K562 (cell line): ENCODE measurements around the gene KCNG1. TPM values are rescaled to one million over a fixed set of nuclear protein-coding genes. Genes with fewer than 3 reads are reported as not detected.

Experiments used
- ATAC-seq: fragments of 200-7000 bp; cut with Tn5 transposase; 3 replicates; pipeline ENCODE4 v1.9.1; 2020; ENCODE audit warnings: moderate library complexity
- BruUV-seq: library from RNA; stranded (reverse); fragments of 400-500 nt; replicated peaks from 2 replicates; lab custom pipeline; 2021; lab: Mats Ljungman, UMichigan
- CTCF ChIA-PET: fragments of 300-600 bp; formaldehyde crosslinking; extraction: SDS; loops from one replicate; lab custom pipeline; 2021; ENCODE audit warnings: low intra/inter-chr PET ratio; lab: Yijun Ruan, JAX
- POLR2A ChIA-PET: fragments of 300-600, 350-650 bp; sonication (Branson Sonifier 250); formaldehyde crosslinking; extraction: SDS; loops from one replicate; lab custom pipeline; 2021; ENCODE audit warnings: antibody characterized with exemption, inconsistent platforms; lab: Yijun Ruan, JAX
- DNase-seq, 4 experiments: peaks; one replicate each; pipeline versions ENCODE4 v3.0.0 to v3.0.0-alpha.2; 2011 to 2018; ENCODE audit warnings: low spot score in 3 of 4, mixed read lengths in 3 of 4; ENCODE audit errors: extremely low read depth in 1 of 4
- FAIRE-seq: peaks from 2 replicates; lab custom pipeline; 2011; peaks lifted over from hg19 to GRCh38; lab: Jason Lieb, UNC
- H2AFZ ChIP-seq: 2 replicates; pipeline ENCODE4 v1.6.0; 2011; ENCODE audit warnings: low read depth, low read length, control low read depth, inconsistent platforms
- H3K27ac ChIP-seq: fragments of 200-600 bp; 3 replicates; pipeline ENCODE4 v1.8.0; 2011; ENCODE audit warnings: low read depth, mild to moderate bottlenecking, control low read depth, inconsistent platforms, low read length, moderate library complexity, mixed read lengths; ENCODE audit errors: extremely low read depth
- H3K27me3 ChIP-seq, 2 experiments: fragments of 300-600 bp in 1 of 2; 2 replicates in 1 of 2; 3 replicates in 1 of 2; pipeline versions ENCODE4 v1.6.0 to v1.8.0; 2011; ENCODE audit warnings: inconsistent platforms in 2 of 2, low read length in 2 of 2, mild to moderate bottlenecking in 1 of 2, mixed read lengths in 1 of 2, moderate library complexity in 1 of 2; ENCODE audit not compliant: control insufficient read depth in 2 of 2, insufficient read depth in 2 of 2
- H3K36me3 ChIP-seq: fragments of 300-600 bp; 3 replicates; pipeline ENCODE4 v1.8.0; 2011; ENCODE audit warnings: mild to moderate bottlenecking, low read length, inconsistent platforms; ENCODE audit not compliant: control insufficient read depth, insufficient read depth
- H3K4me1 ChIP-seq, 2 experiments: fragments of 200-600 bp in 1 of 2; replicated peaks in 1 of 2; 2 replicates in 1 of 2; 3 replicates in 1 of 2; pipeline versions ENCODE4 v1.5.1 to v1.8.0; 2011; ENCODE audit warnings: inconsistent platforms in 2 of 2, low read length in 2 of 2, mild to moderate bottlenecking in 1 of 2, mixed read lengths in 1 of 2, moderate library complexity in 1 of 2; ENCODE audit not compliant: control insufficient read depth in 2 of 2, insufficient read depth in 2 of 2
- H3K4me2 ChIP-seq: 2 replicates; pipeline ENCODE4 v1.6.1; 2011; ENCODE audit warnings: low read length, control low read depth, inconsistent platforms, mixed read lengths; ENCODE audit not compliant: insufficient read depth
- H3K4me3 ChIP-seq: fragments of 200-600 bp; sonication (generic), shearing (Covaris generic); 2 replicates; pipeline ENCODE4 v1.5.1; 2016; ENCODE audit warnings: control low read depth, inconsistent platforms
- H3K79me2 ChIP-seq: fragments of 200-600 bp; 3 replicates; pipeline ENCODE4 v1.8.0; 2011; ENCODE audit warnings: low read length, inconsistent platforms; ENCODE audit not compliant: control insufficient read depth, insufficient read depth
- H3K9ac ChIP-seq, 2 experiments: 2 replicates each; pipeline versions ENCODE4 v1.6.0 to v1.6.1; 2011; ENCODE audit warnings: low read depth in 2 of 2, low read length in 2 of 2, control low read depth in 1 of 2, inconsistent platforms in 1 of 2, mild to moderate bottlenecking in 1 of 2, mixed read lengths in 1 of 2; ENCODE audit not compliant: insufficient read depth in 1 of 2
- H3K9me1 ChIP-seq: one replicate; pipeline ENCODE4 v1.6.0; 2011; ENCODE audit warnings: inconsistent platforms, mild to moderate bottlenecking, low read length, moderate library complexity; ENCODE audit not compliant: control insufficient read depth, insufficient read depth
- H3K9me3 ChIP-seq: replicated peaks from 2 replicates; pipeline ENCODE4 v1.5.1; 2011; ENCODE audit warnings: low read depth, low read length, inconsistent platforms; ENCODE audit not compliant: control insufficient read depth, insufficient read depth
- H4K20me1 ChIP-seq: replicated peaks from 2 replicates; pipeline ENCODE4 v1.6.1; 2011; ENCODE audit warnings: low read length, inconsistent platforms, mixed read lengths; ENCODE audit not compliant: control insufficient read depth, insufficient read depth
- E2F6 ChIP-seq, 2 experiments: IDR thresholded peaks; 2 replicates each; pipeline ENCODE4 v1.6.1; 2011; ENCODE audit warnings: borderline replicate concordance in 1 of 2, control low read depth in 1 of 2, low read depth in 1 of 2, low read length in 1 of 2, mild to moderate bottlenecking in 1 of 2, mixed read lengths in 1 of 2, moderate library complexity in 1 of 2; ENCODE audit not compliant: insufficient read depth in 1 of 2, insufficient read length in 1 of 2, poor library complexity in 1 of 2, severe bottlenecking in 1 of 2; ENCODE audit errors: extremely low read depth in 1 of 2
- FOSL1 ChIP-seq: fragments of 200-800 bp; sonication (Bioruptor generic); conservative IDR thresholded peaks from 2 replicates; pipeline ENCODE4 v1.6.1; 2016; ENCODE audit warnings: missing genetic modification characterization, missing compliant biosample characterization
- MEIS2 ChIP-seq: fragments of 450-650 bp; IDR thresholded peaks from 2 replicates; pipeline ENCODE4 v1.6.1; 2014; ENCODE audit warnings: mild to moderate bottlenecking; ENCODE audit not compliant: partially characterized antibody
- PCBP2 ChIP-seq: fragments of 200-400 bp; formaldehyde crosslinking; IDR thresholded peaks from 2 replicates; pipeline ENCODE4 v1.6.1; 2018; ENCODE audit warnings: low read length, low read depth, mild to moderate bottlenecking, moderate library complexity; ENCODE audit not compliant: poor library complexity, severe bottlenecking
- POLR2H ChIP-seq: IDR thresholded peaks from 2 replicates; pipeline ENCODE4 v1.6.1; 2016; ENCODE audit warnings: missing genetic modification characterization, low read depth, mild to moderate bottlenecking, control low read depth, missing compliant biosample characterization, moderate library complexity
- SIX5 ChIP-seq, 2 experiments: IDR thresholded peaks; 2 replicates each; pipeline ENCODE4 v1.6.1; 2011; ENCODE audit warnings: low read length in 2 of 2, borderline replicate concordance in 1 of 2, low read depth in 1 of 2, mild to moderate bottlenecking in 1 of 2, moderate library complexity in 1 of 2; ENCODE audit not compliant: insufficient read depth in 1 of 2
- ZNF668 ChIP-seq: fragments of 250-450 bp; sonication (Bioruptor Pico); IDR thresholded peaks from 2 replicates; pipeline ENCODE4 v1.8.0; 2022; ENCODE audit warnings: mild to moderate bottlenecking, inconsistent platforms
- WGBS: fragments of 100-300 bp; shearing (Covaris generic); methylation state at CpG from one replicate; pipeline ENCODE4 v1.1.6; 2016; ENCODE audit warnings: low coverage, mixed read lengths; ENCODE audit not compliant: insufficient coverage; ENCODE audit errors: missing lambda C conversion rate; 5-methylcytosine and 5-hydroxymethylcytosine counted together
- in situ Hi-C: fragments of 300-500 bp; cut with MboI; formaldehyde crosslinking; loops from 4 replicates; pipeline ENCODE4 v1.15.0; 2018; ENCODE audit warnings: inconsistent platforms, mixed read lengths
- intact Hi-C: fragments of 100-400 bp; cut with micrococcal nuclease; formaldehyde crosslinking; loops from 2 replicates; pipeline ENCODE4 v1.14.2; 2022
- polyA plus RNA-seq, 8 experiments: library from polyadenylated mRNA; depleted of rRNA in 4 of 8; stranded (reverse) in 5 of 8; unstranded in 3 of 8; fragments of >200 nt; fragmentation: Nextera tagmentation in 2 of 8; fragmentation: Illumina TruSeq in 1 of 8; extraction: Ambion mirVana in 2 of 8; extraction: Trizol in 1 of 8; gene quantifications; 2 replicates each; pipeline versions ENCODE4 v1.2.1 to v1.2.3, GENCODE V29; 2011 to 2014; ENCODE audit warnings: inconsistent platforms in 1 of 8, missing spikeins in 1 of 8
- total RNA-seq, 7 experiments: library from RNA; depleted of rRNA in 6 of 7; stranded (reverse); fragments of >200 nt in 6 of 7; fragmentation: Illumina TruSeq in 2 of 7; extraction: Trizol in 2 of 7; gene quantifications; 2 replicates each; pipeline versions ENCODE4 v1.2.1 to v1.2.3, GENCODE V29; 2011 to 2021; ENCODE audit warnings: low replicate concordance in 1 of 7

Gene KCNG1
- total and polyA plus RNA-seq, 9 of the 15 experiments (the other 6 are each of a cell fraction or from before 2014, with no cell fraction given) = 0.06 to 1.5 (median 0.22) TPM; not detected in 2

GRCh38 chr20:50981714-50982048 lies 41.2 kb downstream of the KCNG1 start:
- DNase-seq (no peak), ATAC-seq (no peak), FAIRE-seq (no peak)
- no peak for TF ChIP-seq SIX5 (IDR thresholded peaks at IDR 0.05; ENCODE audit: borderline replicate concordance in 1 of 2, insufficient read depth in 1 of 2, low read depth in 1 of 2, low read length in 2 of 2)
- no peak for TF ChIP-seq ZNF668 (CRISPR knock-in tag)
- TF ChIP-seq E2F6 (IDR thresholded peaks at IDR 0.05; ENCODE audit: borderline replicate concordance in 1 of 2, extremely low read depth in 1 of 2, insufficient read depth in 1 of 2, insufficient read length in 1 of 2, low read depth in 1 of 2, low read length in 1 of 2, poor library complexity in 1 of 2, severe bottlenecking in 1 of 2) = no peak
- TF ChIP-seq PCBP2 = no peak
- TF ChIP-seq FOSL1 = no peak
- TF ChIP-seq POLR2H (tag) = no peak
- no peak for TF ChIP-seq MEIS2
- Histone ChIP-seq H3K4me3 (no peak overlapping the region), H3K27ac (no peak overlapping the region), H3K9me1 (no peaks in the 10 kb centered on the region), H3K9me3 (no peaks in the 10 kb centered on the region), H3K9ac (no peak overlapping the region), H4K20me1 (no peaks in the 10 kb centered on the region; the same call in 1 of the 2 replicates), H3K4me1 (peaks cover 0 to 9% of the 10 kb centered on the region in 2 experiments; a peak in 3 of 5 replicates), H3K4me2 (no peak overlapping the region), H2AFZ (no peak overlapping the region), H3K36me3 (no peaks in the 10 kb centered on the region), H3K79me2 (no peaks in the 10 kb centered on the region), H3K27me3 (peaks cover 20 to 43% of the 10 kb centered on the region in 2 experiments)
- 67% methylated on average over 3 of the region's 3 CpGs for WGBS
- no TSS peak for BruUV-seq
- in situ Hi-C loops = loop anchor here (25.0 kb wide), 1 partner anchor 1106 kb away; no protein-coding TSS in a partner anchor
- CTCF ChIA-PET = no interaction called here
- intact Hi-C loops = loop anchor here (5.0 to 10.0 kb wide), 2 partner anchors 189 to 643 kb away; no protein-coding TSS in a partner anchor
- POLR2A ChIA-PET = interaction anchor here (0.7 to 1.2 kb wide), 5 partner anchors 10 to 398 kb away, joined by 3 to 4 read pairs (median 4); no protein-coding TSS in a partner anchor
